ENCODE data around the gene TAOK3. TPM values are rescaled to one million over a fixed set of nuclear protein-coding genes. Genes with fewer than 3 reads are reported as not detected.

Gene TAOK3
- total and polyA plus RNA-seq, 10 of the 15 experiments (the other 5 are each of a cell fraction or from before 2014, with no cell fraction given) = 41.3 to 131 (median 57.8) TPM

- H3K4me2 ChIP-seq (ENCODE audit: control insufficient read depth, insufficient read depth) = peak overlapping the region; percentile 6; the same call in 1 of the 2 replicates
- H3K9ac ChIP-seq (ENCODE audit: control insufficient read depth, insufficient read depth, low read length) = no peak overlapping the region
- ChIA-PET RAD21 (ENCODE audit: unreplicated experiment) (interaction anchor here (0.8 to 6.9 kb wide), 10 partner anchors 9 to 171 kb away, joined by 4 to 98 read pairs (median 28); partner anchors contain the start of gene SUDS3), CTCF (interaction anchor here (0.6 to 7.6 kb wide), 12 partner anchors 8 to 234 kb away, joined by 3 to 98 read pairs (median 27); partner anchors contain the start of gene SUDS3), POLR2A (interaction anchor here (0.6 to 5.9 kb wide), 8 partner anchors 9 to 151 kb away, joined by 3 to 68 read pairs (median 4); partner anchors contain the start of genes SUDS3 and TAOK3), SMC1A (ENCODE audit: uncharacterized antibody, unreplicated experiment) (interaction anchor here (0.5 to 8.7 kb wide), 13 partner anchors 10 to 172 kb away, joined by 3 to 125 read pairs (median 13); partner anchors contain the start of genes SUDS3 and TAOK3)
- H3K27ac ChIP-seq (ENCODE audit: control insufficient read depth, insufficient read depth) = no peak overlapping the region
- FAIRE-seq = no peak
- BruUV-seq (replicated peaks) = no TSS peak
- peaks cover 6% of the 10 kb centered on the region; the same call in 1 of the 2 replicates for H3K4me1 ChIP-seq (ENCODE audit: control insufficient read depth, insufficient read depth, low read length)
- DNase-seq (ENCODE audit: low read depth, low spot score) = no peak
- no peaks in the 10 kb centered on the region for H3K27me3 ChIP-seq (replicated peaks in 1 of 2; ENCODE audit: control insufficient read depth in 2 of 2, insufficient read depth in 2 of 2, low read length in 1 of 2)
- 0 out of 2 replicates have a peak overlapping the region, but pooled peaks have one; percentile 67 for H3K4me3 ChIP-seq
- no peak for ATAC-seq
- no peaks in the 10 kb centered on the region for H4K20me1 ChIP-seq (ENCODE audit: control insufficient read depth, insufficient read depth)
- 87% methylated on average over 1 of the region's 1 CpG for WGBS (ENCODE audit: insufficient coverage, insufficient replicate concordance, low lambda C conversion rate, missing lambda C conversion rate)
- H3K9me3 ChIP-seq (replicated peaks; ENCODE audit: control insufficient read depth, insufficient read depth, low read length) = peaks cover 6% of the 10 kb centered on the region
- no peak overlapping the region for H2AFZ ChIP-seq (ENCODE audit: control insufficient read depth, low read depth, low read length)
- H3K79me2 ChIP-seq (ENCODE audit: control insufficient read depth, insufficient read depth, low read length) = peaks cover 76% of the 10 kb centered on the region
- intact Hi-C loops (cut with micrococcal nuclease; ENCODE audit: unreplicated experiment) = loop anchor here (5.0 kb wide), 2 partner anchors 119 to 174 kb away; no protein-coding TSS in a partner anchor
- in situ Hi-C loops (cut with MboI) = loop anchor here (5.0 kb wide), 1 partner anchor 44 kb away; no protein-coding TSS in a partner anchor
- H3K36me3 ChIP-seq (ENCODE audit: control insufficient read depth in 2 of 2, insufficient read depth in 2 of 2, low read length in 1 of 2) = peaks cover 0 to 4% of the 10 kb centered on the region in 2 experiments; a peak in 1 of 4 replicates
- TF ChIP-seq, protein P1, sequence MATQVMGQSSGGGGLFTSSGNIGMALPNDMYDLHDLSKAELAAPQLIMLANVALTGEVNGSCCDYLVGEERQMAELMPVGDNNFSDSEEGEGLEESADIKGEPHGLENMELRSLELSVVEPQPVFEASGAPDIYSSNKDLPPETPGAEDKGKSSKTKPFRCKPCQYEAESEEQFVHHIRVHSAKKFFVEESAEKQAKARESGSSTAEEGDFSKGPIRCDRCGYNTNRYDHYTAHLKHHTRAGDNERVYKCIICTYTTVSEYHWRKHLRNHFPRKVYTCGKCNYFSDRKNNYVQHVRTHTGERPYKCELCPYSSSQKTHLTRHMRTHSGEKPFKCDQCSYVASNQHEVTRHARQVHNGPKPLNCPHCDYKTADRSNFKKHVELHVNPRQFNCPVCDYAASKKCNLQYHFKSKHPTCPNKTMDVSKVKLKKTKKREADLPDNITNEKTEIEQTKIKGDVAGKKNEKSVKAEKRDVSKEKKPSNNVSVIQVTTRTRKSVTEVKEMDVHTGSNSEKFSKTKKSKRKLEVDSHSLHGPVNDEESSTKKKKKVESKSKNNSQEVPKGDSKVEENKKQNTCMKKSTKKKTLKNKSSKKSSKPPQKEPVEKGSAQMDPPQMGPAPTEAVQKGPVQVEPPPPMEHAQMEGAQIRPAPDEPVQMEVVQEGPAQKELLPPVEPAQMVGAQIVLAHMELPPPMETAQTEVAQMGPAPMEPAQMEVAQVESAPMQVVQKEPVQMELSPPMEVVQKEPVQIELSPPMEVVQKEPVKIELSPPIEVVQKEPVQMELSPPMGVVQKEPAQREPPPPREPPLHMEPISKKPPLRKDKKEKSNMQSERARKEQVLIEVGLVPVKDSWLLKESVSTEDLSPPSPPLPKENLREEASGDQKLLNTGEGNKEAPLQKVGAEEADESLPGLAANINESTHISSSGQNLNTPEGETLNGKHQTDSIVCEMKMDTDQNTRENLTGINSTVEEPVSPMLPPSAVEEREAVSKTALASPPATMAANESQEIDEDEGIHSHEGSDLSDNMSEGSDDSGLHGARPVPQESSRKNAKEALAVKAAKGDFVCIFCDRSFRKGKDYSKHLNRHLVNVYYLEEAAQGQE (IDR thresholded peaks at IDR 0.05; ENCODE audit: low read depth, low read length) = no peak
- TF ChIP-seq HDAC6 (IDR thresholded peaks at IDR 0.05; ENCODE audit: unreplicated experiment) (no peak), BACH1 (IDR thresholded peaks at IDR 0.05; ENCODE audit: borderline replicate concordance) (no peak), SMAD5 (IDR thresholded peaks at IDR 0.05; ENCODE audit: low read depth) (no peak), SIN3A (IDR thresholded peaks at IDR 0.05; ENCODE audit: low read depth, low read length) (no peak), STAT3 (IDR thresholded peaks at IDR 0.05; ENCODE audit: low read depth, low read length) (no peak), RAD21 (IDR thresholded peaks at IDR 0.05; ENCODE audit: insufficient read depth, low read depth, low read length) (no peak), BCL3 (IDR thresholded peaks at IDR 0.05; ENCODE audit: borderline replicate concordance, insufficient read depth, low read depth, low read length, poor library complexity, severe bottlenecking) (no peak), CEBPZ (IDR thresholded peaks at IDR 0.05; ENCODE audit: low read depth, low read length) (no peak), NR2F1 (conservative IDR thresholded peaks at IDR 0.05) (no peak), RUNX3 (IDR thresholded peaks at IDR 0.05; ENCODE audit: low read length) (no peak), MYC (IDR thresholded peaks at IDR 0.05; ENCODE audit: insufficient read depth, insufficient read length, insufficient replicate concordance, low read length, severe bottlenecking) (no peak), MTA2 (IDR thresholded peaks at IDR 0.05; ENCODE audit: low read depth) (no peak)
These were observed 16.9 kb downstream of the TAOK3 start for GRCh38 chr12:118355843-118356242.
